GM12801 (cell line): ENCODE measurements around the gene XRCC3.

Source experiments
- CTCF ChIP-seq: IDR thresholded peaks from one replicate; pipeline ENCODE4 v1.5.1; 2011; ENCODE audit warnings: control low read depth; ENCODE audit not compliant: insufficient read length; ENCODE audit errors: extremely low read depth

The XRCC3 gene

DNA sequence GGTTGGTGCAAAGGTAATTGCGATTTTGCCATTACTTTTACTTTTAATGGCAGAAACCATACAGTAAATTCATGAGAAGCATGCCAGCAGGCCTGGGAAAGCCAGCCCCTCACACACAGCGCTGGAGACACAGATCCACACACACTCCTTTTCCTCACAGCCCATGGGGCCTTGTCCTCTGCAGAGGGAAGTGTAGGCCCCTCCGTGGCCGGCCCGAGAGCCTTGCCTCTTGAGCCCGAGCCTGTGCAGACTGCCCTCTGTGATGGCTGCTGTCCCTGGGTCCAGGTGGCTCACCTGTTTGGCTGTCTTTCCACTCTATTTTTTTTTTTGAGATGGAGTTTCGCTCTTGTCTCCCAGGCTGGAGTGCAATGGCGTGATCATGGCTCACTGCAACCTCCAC lies 39.3 kb downstream of the XRCC3 start:
- TF ChIP-seq CTCF: no peak

- no peak for TF ChIP-seq CTCF
Observed at GRCh38 chr14:103671911-103672310, 43.3 kb downstream of the XRCC3 start.

GRCh38 chr14:103669370-103669769 lies 45.9 kb downstream of the XRCC3 start:
- TF ChIP-seq CTCF: no peak

DNA sequence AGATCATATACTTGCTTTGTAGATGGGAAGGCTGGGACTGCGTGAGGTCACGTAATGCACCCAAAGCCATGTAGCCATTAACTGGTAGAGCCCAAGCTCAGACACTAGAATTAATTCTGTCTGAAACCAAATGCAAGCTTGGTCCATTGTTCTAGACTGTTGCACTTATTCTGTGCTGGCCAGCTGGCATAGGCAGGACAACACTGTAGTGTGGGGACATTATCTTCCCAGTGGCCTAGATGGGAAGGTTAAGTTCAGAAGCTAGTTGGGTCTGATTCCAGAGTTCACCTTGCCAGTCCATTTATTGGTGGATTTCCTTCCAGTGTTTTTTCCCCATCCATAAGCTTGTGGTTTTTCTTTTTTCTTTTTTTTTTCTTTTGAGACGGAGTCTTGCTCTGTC lies 47.1 kb downstream of the XRCC3 start:
- no peak for TF ChIP-seq CTCF

DNA sequence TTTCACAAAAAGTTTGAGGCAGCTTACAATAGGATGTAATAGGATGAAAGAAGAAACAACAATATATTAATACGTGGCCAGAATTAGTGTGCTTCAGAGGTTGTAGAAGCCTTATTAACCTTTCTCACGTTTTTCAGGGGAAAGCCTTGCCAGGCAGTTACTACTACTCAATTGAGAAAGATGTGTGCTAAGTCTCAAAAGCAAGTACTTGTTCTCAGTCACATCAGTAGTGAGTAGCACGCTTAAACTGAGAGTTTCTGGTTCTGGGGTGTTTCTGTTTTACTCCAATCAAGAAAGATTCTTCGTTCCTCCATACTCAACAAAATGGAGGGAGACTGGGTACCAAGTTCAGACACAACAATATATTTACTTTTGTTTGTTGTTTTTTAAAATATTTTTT lies 47.6 kb downstream of the XRCC3 start:
- no peak for TF ChIP-seq CTCF

DNA sequence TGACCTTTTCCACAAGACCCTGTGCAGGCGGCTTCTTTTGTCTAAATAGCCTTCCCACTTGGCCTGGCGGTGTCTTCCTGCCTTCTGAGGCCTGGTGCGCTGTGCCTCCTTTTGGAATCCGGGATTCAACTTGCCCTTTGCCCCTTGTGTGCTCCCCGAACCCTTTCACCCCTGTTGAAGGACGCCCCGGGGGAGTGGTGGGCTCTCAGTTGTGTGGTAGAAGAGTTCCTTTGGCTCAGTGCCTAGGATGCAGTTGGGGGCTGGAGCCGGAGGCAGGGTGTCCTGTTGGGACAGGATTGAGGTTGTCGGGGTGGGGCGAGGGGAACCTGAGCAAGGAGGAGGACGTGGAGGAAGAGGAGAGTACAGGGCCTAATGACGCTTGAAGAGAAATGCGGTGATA lies 51.7 kb downstream of the XRCC3 start:
- no peak for TF ChIP-seq CTCF

- TF ChIP-seq CTCF: no peak
Observed at GRCh38 chr14:103662591-103662990, 52.7 kb downstream of the XRCC3 start.

DNA sequence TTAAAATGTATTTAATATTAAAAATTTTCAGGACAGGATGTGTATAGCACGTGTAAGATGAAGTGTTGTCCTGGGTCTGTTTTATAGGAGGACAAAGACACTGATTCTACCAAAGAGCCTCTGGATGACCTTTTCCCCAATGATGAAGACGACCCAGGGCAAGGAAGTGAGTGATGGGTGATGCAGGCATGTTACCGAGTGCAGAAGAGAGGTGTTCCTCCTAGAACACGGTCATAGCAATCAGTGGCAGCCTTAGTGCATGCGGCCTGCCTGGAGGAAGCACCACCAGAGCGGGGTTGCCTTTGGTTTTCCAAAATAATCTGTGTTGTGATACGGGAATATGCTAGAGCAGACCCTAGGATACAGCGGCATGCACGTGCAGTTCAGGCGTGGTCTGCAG lies 53.2 kb downstream of the XRCC3 start:
- TF ChIP-seq CTCF: no peak
